ENCODE results near the gene PCDHGB6. TPM values are rescaled to one million over a fixed set of nuclear protein-coding genes. Genes with fewer than 3 reads are reported as not detected.

The PCDHGB6 gene
- total and polyA plus RNA-seq, 2 donors (not counting 3 experiments of a cell fraction or from before 2014, with no cell fraction given) = 2.3 to 4.8 TPM

GRCh38 chr5:141422742-141423291, 15.0 kb downstream of the PCDHGB6 start:
- Histone ChIP-seq H3K36me3 (ENCODE audit: control insufficient read depth in 2 of 2, extremely low read depth in 1 of 2, insufficient read depth in 2 of 2, low read length in 2 of 2) (no peaks in the 10 kb centered on the region), H3K79me2 (ENCODE audit: control insufficient read depth, insufficient read depth, low read length) (no peaks in the 10 kb centered on the region), H3K9me3 (replicated peaks; ENCODE audit: control insufficient read depth, insufficient read depth, low read length) (peaks cover 8% of the 10 kb centered on the region)

More at GRCh38 chr5:141422742-141423291, 15.0 kb downstream of the PCDHGB6 start:
- no TSS peak for BruUV-seq (replicated peaks)
- peaks cover 46 to 94% of the 10 kb centered on the region in 2 experiments for H3K27me3 ChIP-seq (ENCODE audit: control insufficient read depth in 2 of 2, insufficient read depth in 2 of 2, low read length in 2 of 2)
- H3K9me1 ChIP-seq (replicated peaks; ENCODE audit: control insufficient read depth, extremely low read depth, insufficient read depth, low read length) = no peaks in the 10 kb centered on the region
- no peak overlapping the region for H3K4me3 ChIP-seq (replicated peaks in 1 of 3; ENCODE audit: insufficient read depth in 1 of 3, low read depth in 1 of 3, low read length in 3 of 3)
- intact Hi-C loops (cut with micrococcal nuclease) = loop anchor here (5.0 kb wide), 1 partner anchor 51 kb away; the partner anchor contains the start of genes PCDHGA6 and PCDHGB3
- peaks cover 14% of the 10 kb centered on the region for H3K4me1 ChIP-seq (ENCODE audit: control insufficient read depth, extremely low read depth, insufficient read depth, low read length)
- dilution Hi-C loops (cut with MboI; ENCODE audit: extremely low pct_ligation_motif_present, low sequenced_read_pairs) = no loop called here
- TF ChIP-seq MAX (IDR thresholded peaks at IDR 0.05; ENCODE audit: insufficient read depth, insufficient read length) = no peak
- TF ChIP-seq GATA2 (IDR thresholded peaks at IDR 0.05; ENCODE audit: insufficient read depth, insufficient read length, low read depth, low read length) = no peak
- no peak for TF ChIP-seq POLR2A (IDR thresholded peaks at IDR 0.05; ENCODE audit: low read depth, low read length)
- no peak for TF ChIP-seq EZH2 (IDR thresholded peaks at IDR 0.05; ENCODE audit: borderline replicate concordance, low read depth, low read length, severe bottlenecking)
- TF ChIP-seq FOS (IDR thresholded peaks at IDR 0.05; ENCODE audit: borderline replicate concordance, insufficient read depth, low read length) = no peak
- TF ChIP-seq MYC (IDR thresholded peaks at IDR 0.05; ENCODE audit: low read depth, low read length) = no peak
- no peak for TF ChIP-seq POLR2AphosphoS5 (IDR thresholded peaks at IDR 0.05; ENCODE audit: insufficient read depth, low read depth, low read length)
- TF ChIP-seq JUN (IDR thresholded peaks at IDR 0.05; ENCODE audit: borderline replicate concordance, insufficient read depth, insufficient read length, low read depth) = no peak
- TF ChIP-seq CTCF (IDR thresholded peaks at IDR 0.05; ENCODE audit: extremely low read depth in 1 of 2, insufficient read depth in 1 of 2, low read depth in 1 of 2, low read length in 2 of 2) = no peak
- no peak overlapping the region for H3K4me2 ChIP-seq (ENCODE audit: insufficient read depth, low read length)
- POLR2A ChIA-PET = no interaction called here
- no peak overlapping the region for H3K27ac ChIP-seq (ENCODE audit: insufficient read depth, low read depth, low read length)
- FAIRE-seq (no peak), DNase-seq (ENCODE audit: low read depth, low spot score) (no peak)
- H4K20me1 ChIP-seq (replicated peaks; ENCODE audit: control insufficient read depth, extremely low read depth, insufficient read depth, low read length) = no peaks in the 10 kb centered on the region
- CTCF ChIA-PET = interaction anchor here (2.0 to 3.8 kb wide), 5 partner anchors 8 to 102 kb away, joined by 8 to 149 read pairs (median 10); partner anchors contain the start of genes PCDHGA10, PCDHGA12 and PCDHGB4
- H2AFZ ChIP-seq (ENCODE audit: low read depth, low read length) = no peak overlapping the region
- no peak overlapping the region for H3K9ac ChIP-seq (replicated peaks; ENCODE audit: extremely low read depth, insufficient read depth, low read length)
